Naive B cell (primary cell): ENCODE results near the gene WDR88. TPM values are rescaled to one million over a fixed set of nuclear protein-coding genes. Genes with fewer than 3 reads are reported as not detected.
"Not testable (repeated sequence)": the region's sequence is repeated elsewhere in the genome, so short reads cannot be mapped to it uniquely, and the experiment has no call there.

Experiments used
- ATAC-seq, 2 donors: fragments of 150-1000 bp; cut with Tn5 transposase; 2 replicates each; pipeline ENCODE4 v1.10.0; 2021; ENCODE audit warnings: low read depth in 2 of 2, mild to moderate bottlenecking in 2 of 2, moderate library complexity in 2 of 2
- DNase-seq: peaks from one replicate; pipeline ENCODE4 v3.0.0; 2022
- H3K27ac Mint-ChIP-seq, 6 donors: one replicate each; pipeline ENCODE4 v1.8.0; 2020 to 2022; ENCODE audit warnings: mild to moderate bottlenecking in 6 of 6, mixed read lengths in 6 of 6, moderate library complexity in 5 of 6, inconsistent platforms in 2 of 6
- H3K27me3 Mint-ChIP-seq, 3 donors: one replicate each; pipeline ENCODE4 v1.8.0; 2021 to 2022; ENCODE audit warnings: mixed read lengths in 3 of 3, mild to moderate bottlenecking in 1 of 3
- H3K36me3 Mint-ChIP-seq, 2 donors: one replicate each; pipeline ENCODE4 v1.8.0; 2020 to 2022; ENCODE audit warnings: mixed read lengths in 2 of 2, inconsistent platforms in 1 of 2, mild to moderate bottlenecking in 1 of 2
- H3K4me1 Mint-ChIP-seq, 3 donors: one replicate each; pipeline ENCODE4 v1.8.0; 2020 to 2022; ENCODE audit warnings: mixed read lengths in 3 of 3, inconsistent platforms in 1 of 3, mild to moderate bottlenecking in 1 of 3, moderate library complexity in 1 of 3
- H3K4me3 Mint-ChIP-seq, 8 donors: one replicate each; pipeline ENCODE4 v1.8.0; 2020 to 2022; ENCODE audit warnings: mild to moderate bottlenecking in 8 of 8, mixed read lengths in 8 of 8, moderate library complexity in 8 of 8, inconsistent platforms in 2 of 8
- H3K9me3 Mint-ChIP-seq, 7 donors: one replicate each; pipeline ENCODE4 v1.8.0; 2020 to 2022; ENCODE audit warnings: mixed read lengths in 7 of 7, mild to moderate bottlenecking in 5 of 7, inconsistent platforms in 2 of 7, moderate library complexity in 1 of 7
- polyA plus RNA-seq, 6 donors: library from polyadenylated mRNA; unstranded; fragments of 300-500 nt; fragmentation: Illumina TruSeq; gene quantifications; one replicate each; pipeline ENCODE4 v1.2.3, GENCODE V29; 2021; ENCODE audit warnings: low read depth in 6 of 6

Gene WDR88
- polyA plus RNA-seq, 6 donors from 2014 or later, result 0.43 to 0.65 TPM; not detected in 4

DNA sequence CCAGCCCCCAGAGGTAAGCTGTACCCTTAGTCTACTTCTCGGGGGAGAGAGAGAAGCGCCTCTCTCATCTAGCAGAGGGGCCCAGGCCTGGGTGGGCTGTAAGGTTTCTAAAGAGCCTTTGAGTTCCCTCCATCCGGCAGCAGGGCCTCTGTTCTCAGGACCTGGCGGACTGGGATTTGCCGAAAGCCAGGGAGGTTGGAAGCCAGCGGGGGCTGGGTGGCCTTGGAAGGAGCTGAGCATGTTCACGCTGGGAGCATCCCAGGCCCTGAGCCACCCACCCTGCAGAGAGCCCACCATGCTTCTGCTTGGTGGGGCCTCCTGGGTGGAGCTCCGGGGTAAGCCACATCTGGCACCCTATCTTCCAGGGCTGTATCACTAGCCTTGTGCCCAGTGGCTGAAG, 86.0 kb downstream of the WDR88 start:
- H3K4me1 Mint-ChIP-seq, result peaks cover 0 to 4% (median 0%) of the 10 kb centered on the region in 3 donors
- peaks cover 7 to 30% (median 23%) of the 10 kb centered on the region in 3 donors for H3K27me3 Mint-ChIP-seq
- H3K4me3 Mint-ChIP-seq, result peak overlapping the region in 1 of 8 donors; percentile 67
- peak overlapping the region in 1 of 6 donors; percentile 37 for H3K27ac Mint-ChIP-seq
- no peaks in the 10 kb centered on the region for H3K36me3 Mint-ChIP-seq
- H3K9me3 Mint-ChIP-seq, result no peaks in the 10 kb centered on the region
- ATAC-seq (no peak), DNase-seq (no peak)

DNA sequence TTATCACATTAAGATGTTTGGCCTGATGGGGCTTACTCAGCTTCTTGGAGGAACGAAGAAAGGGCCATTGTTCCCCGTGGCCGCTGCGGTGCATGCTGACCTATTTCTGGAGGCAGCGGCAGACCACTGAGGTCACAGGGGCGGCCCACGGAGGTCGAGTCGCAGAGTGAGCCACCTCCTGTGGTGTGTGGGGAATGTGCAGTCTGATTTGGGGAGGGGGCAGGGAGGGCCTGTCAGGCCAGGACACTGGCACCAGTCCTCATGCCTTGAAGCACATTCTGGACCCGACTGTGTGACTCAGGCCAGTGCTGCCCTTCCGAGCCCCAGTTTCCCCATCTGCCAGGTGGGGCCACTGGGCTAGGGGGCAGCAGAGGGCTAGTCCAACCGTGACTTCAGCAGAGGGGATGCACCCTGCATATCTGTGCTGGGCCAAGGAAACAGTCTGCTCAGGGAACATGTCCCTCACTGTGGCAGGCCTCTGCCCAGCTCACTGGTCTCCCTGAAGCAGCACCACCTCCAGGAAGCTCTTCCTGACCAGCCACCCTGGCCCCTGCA, 87.4 kb downstream of the WDR88 start:
- Mint-ChIP-seq H3K4me1 (peaks cover 0 to 4% (median 0%) of the 10 kb centered on the region in 3 donors), H3K4me3 (no peak overlapping the region), H3K27me3 (peaks cover 12 to 44% (median 37%) of the 10 kb centered on the region in 3 donors), H3K27ac (peak overlapping the region in 1 of 6 donors; percentile 30), H3K9me3 (no peaks in the 10 kb centered on the region), H3K36me3 (no peaks in the 10 kb centered on the region)
- DNase-seq, result no peak
- ATAC-seq, result no peak

DNA sequence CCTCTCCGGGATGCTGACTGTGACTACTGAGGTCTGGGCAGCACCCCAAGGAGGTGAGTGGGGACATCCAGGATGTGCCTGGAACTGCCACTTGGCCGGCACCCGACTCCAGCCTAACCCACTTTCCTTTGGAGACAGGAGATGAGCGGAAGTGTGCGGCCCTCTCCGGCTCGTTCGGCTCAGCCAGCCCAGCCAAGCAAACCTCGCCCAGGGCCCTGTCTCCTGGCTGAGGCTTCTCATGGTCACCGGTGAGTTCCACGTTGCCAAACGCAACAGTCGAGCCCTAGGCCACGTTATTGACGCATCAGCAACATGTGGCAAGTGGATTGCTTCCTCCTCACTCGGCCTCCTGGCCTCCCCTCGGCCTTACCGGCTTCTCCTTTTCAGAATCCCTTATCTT, 88.2 kb downstream of the WDR88 start:
- H3K4me1 Mint-ChIP-seq, result peaks cover 3 to 7% (median 4%) of the 10 kb centered on the region in 3 donors
- H3K9me3 Mint-ChIP-seq, result peaks cover 0 to 2% (median 0%) of the 10 kb centered on the region in 7 donors
- H3K27me3 Mint-ChIP-seq, result peaks cover 18 to 52% (median 45%) of the 10 kb centered on the region in 3 donors
- H3K27ac Mint-ChIP-seq, result no peak overlapping the region
- no peak for DNase-seq
- no peak for ATAC-seq
- no peaks in the 10 kb centered on the region for H3K36me3 Mint-ChIP-seq
- no peak overlapping the region for H3K4me3 Mint-ChIP-seq

DNA sequence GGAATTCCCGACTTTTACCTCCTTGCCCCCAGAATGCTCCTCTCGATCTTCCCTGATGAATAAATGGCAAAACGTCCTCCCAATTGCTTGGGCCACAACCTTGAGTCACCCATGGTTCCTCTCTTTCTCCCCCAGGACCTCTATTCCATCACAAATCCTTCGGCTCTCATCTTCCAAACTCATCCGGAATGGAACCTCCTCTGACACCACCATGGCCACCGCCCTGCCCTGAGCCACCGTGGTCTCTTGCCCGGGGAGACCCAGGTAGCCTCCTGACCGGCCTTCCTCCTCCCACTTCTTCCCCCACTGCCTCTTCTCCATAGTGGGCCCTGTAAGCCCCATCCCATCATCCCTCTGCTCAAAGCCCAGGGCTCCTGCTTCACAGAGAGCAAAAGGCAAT, 88.8 kb downstream of the WDR88 start:
- Mint-ChIP-seq H3K4me1 (peaks cover 3 to 7% (median 6%) of the 10 kb centered on the region in 3 donors), H3K9me3 (peaks cover 0 to 2% (median 0%) of the 10 kb centered on the region in 7 donors), H3K4me3 (no peak overlapping the region), H3K27me3 (peaks cover 19 to 54% (median 47%) of the 10 kb centered on the region in 3 donors), H3K36me3 (no peaks in the 10 kb centered on the region), H3K27ac (no peak overlapping the region)
- DNase-seq (no peak), ATAC-seq (no peak)

DNA sequence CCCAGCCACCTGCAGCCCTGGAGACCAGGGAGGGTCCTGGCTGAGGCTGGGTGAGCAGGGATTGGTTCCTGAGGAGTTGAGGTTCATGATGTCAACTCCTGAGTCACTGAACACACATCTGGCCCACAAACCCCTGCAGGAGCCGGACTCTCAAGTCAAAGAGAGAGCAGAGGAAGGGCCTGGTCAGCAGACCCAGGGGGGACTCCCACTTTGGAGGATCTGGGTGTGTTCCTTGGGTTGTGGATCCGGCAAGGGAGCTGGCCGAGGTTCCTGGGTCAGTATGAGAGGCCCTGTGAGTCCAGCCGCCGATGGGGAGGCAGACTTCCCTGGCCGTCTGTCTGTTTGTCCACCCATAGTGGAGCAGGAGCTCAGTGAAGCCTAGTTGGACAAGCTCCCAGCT, 89.7 kb downstream of the WDR88 start:
- Mint-ChIP-seq H3K27me3 (peaks cover 26 to 56% (median 56%) of the 10 kb centered on the region in 3 donors), H3K9me3 (peaks cover 0 to 7% (median 0%) of the 10 kb centered on the region in 7 donors), H3K27ac (no peak overlapping the region), H3K4me1 (peaks cover 9 to 15% (median 11%) of the 10 kb centered on the region in 3 donors), H3K36me3 (no peaks in the 10 kb centered on the region), H3K4me3 (no peak overlapping the region)
- DNase-seq (no peak), ATAC-seq (no peak)

DNA sequence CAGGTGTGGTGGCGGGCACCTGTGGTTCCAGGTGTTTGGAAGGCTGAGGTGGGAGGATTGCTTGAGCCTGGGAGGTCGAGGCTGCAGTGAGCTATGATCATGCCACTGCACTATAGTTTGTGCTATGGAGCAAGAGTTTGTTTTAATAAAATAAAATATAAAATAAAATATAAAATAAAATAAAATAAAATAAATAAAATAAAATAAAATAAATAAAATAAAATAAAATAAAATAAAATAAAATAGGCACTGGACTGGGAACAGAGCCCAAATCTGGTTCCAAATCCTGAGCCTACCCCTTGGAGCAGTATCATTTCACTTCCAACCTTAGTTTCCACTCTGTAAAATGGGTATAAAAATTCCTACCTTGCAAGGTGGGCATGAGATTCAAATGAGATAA, 90.3 kb downstream of the WDR88 start:
- DNase-seq, H3K27ac Mint-ChIP-seq, H3K4me3 Mint-ChIP-seq, H3K9me3 Mint-ChIP-seq, H3K36me3 Mint-ChIP-seq, ATAC-seq: not testable (repeated sequence)
- H3K27me3 Mint-ChIP-seq, result peaks cover 29 to 62% (median 60%) of the 10 kb centered on the region in 3 donors
- peaks cover 9 to 15% (median 14%) of the 10 kb centered on the region in 3 donors for H3K4me1 Mint-ChIP-seq

DNA sequence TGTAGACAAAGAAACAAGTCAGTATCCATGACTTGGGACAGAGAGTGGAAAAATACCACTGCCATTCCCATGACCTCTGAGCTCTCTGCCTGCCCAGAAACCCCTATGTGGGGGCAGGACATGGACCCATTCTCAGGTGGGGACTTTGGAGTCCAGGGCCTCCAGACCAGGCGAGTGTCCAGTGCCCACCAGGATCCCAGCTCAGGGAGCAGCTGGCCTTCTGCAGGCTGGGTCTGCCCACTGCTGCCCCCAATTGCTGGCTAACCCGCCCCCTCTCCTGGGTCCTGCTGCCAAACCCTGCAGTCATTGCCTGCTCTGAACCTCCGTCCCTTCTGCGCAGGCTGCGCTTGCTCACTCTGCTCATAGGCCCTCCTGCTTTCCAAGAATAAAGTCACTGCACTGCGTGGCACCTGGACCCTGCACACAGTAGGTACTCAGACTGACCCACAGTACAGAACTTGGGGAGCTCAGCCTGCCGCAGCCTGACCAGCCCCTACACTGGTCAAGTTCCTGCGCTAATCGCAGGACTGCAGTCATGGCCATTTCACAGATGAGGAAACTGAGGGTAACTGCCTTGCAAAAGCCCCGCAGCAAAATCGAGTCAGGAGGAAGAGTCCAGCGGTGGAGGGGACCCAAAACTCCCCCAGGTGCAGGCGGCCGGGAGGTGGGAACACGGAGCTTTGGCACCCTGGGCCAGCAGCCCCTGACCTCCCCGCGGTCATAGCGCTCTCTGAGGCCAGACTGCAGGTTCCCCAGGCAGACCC, 93.0 kb downstream of the WDR88 start:
- Mint-ChIP-seq H3K36me3 (peaks cover 7 to 17% of the 10 kb centered on the region in 2 donors), H3K9me3 (peaks cover 13 to 29% (median 23%) of the 10 kb centered on the region in 7 donors), H3K4me1 (peaks cover 9 to 16% (median 15%) of the 10 kb centered on the region in 3 donors), H3K27ac (peak overlapping the region in 1 of 6 donors; percentile 12), H3K27me3 (peaks cover 50 to 82% (median 78%) of the 10 kb centered on the region in 3 donors), H3K4me3 (peak overlapping the region in 4 of 8 donors; percentile 44 to 67 (median 50))
- DNase-seq, result no peak
- no peak for ATAC-seq

Other genes starting within 250 kb of the WDR88 start
- gene CEP89, start 160.2 kb upstream of the WDR88 start, polyA plus RNA-seq, result 10 to 100 TPM; 12.1 to 18.3 (median 14.0) TPM
- gene FAAP24, start 159.9 kb upstream of the WDR88 start, polyA plus RNA-seq, result 1 to 10 TPM; 1.7 to 8.5 (median 3.3) TPM
- 1 to 10 TPM; 2.0 to 6.9 (median 5.1) TPM for gene RHPN2, start 67.2 kb upstream of the WDR88 start, polyA plus RNA-seq
- 1 to 10 TPM; 1.5 to 8.1 (median 5.1) TPM for gene GPATCH1, start 50.9 kb upstream of the WDR88 start, polyA plus RNA-seq
- not detected for gene LRP3, start 62.2 kb downstream of the WDR88 start, polyA plus RNA-seq
- gene SLC7A10, start 93.7 kb downstream of the WDR88 start, polyA plus RNA-seq, result not detected
- gene CEBPA, start 170.4 kb downstream of the WDR88 start, polyA plus RNA-seq, result under 1 TPM in 4 of 6 donors, not detected in 2; 0.09 to 0.54 (median 0.50) TPM
- gene CEBPG, start 241.6 kb downstream of the WDR88 start, polyA plus RNA-seq, result 10 to 100 TPM in 3 of 6 donors, 1 to 10 TPM in 3; 7.1 to 12.0 (median 9.9) TPM